ENCODE measurements around the gene YIPF3.

- TF ChIP-seq EZH2 (IDR thresholded peaks at IDR 0.05; ENCODE audit: insufficient read depth, poor library complexity, severe bottlenecking) (no peak), EZH2phosphoT487 (IDR thresholded peaks at IDR 0.05; ENCODE audit: insufficient read depth, low read depth) (no peak)
Observed at GRCh38 chr6:43489277-43490072, 27.3 kb downstream of the YIPF3 start.
